HL-60/S4 treated with retinoic acid at 250 ng/mL for 4 days and 3 days (cell line): ENCODE data around the gene DNAAF3.
"Not testable (repeated sequence)": the region's sequence is repeated elsewhere in the genome, so short reads cannot be mapped to it uniquely, and the experiment has no call there.

Experiments
- in situ Hi-C: fragments of 300-500 bp; cut with MboI; formaldehyde crosslinking; loops from 2 replicates; pipeline ENCODE4 v1.7.0; 2022; ENCODE audit warnings: low sequenced_read_pairs

The DNAAF3 gene

DNA sequence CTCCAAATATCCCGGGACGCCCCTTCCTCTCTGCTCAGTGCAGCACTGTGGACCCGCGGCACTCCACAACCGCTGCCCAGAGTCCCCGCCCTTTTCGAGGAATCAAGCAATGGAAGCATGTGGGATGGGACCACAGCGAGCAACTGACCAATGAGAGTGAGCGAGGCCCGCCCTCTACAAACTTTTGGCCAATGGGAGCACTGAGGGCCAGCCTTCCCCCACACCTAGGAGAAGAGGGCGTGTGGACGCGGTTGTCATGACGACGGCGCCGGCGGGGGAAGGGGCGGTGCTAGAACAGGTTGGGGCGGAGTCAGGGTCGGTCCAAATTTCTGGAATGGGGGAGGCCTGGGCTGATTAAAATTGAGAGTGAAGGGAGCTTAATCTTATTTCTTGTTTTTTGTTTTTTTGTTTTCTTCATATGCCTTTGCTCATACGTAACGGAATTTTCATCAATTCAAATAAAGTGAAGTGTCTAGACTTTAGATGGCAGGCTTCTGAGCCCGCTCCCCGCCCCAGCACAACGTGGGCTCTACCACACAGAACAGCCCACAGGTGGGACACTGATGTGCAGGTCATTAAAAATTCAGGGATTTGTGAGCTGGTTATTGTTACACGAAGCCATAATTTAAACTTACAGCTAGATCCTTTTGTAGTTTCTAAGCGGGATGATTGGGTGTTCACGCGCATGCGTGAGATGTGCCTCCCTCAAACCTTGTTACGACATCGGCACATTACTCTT lies at the start of gene DNAAF3:
DNAAF3 (minus strand) TSS at position 84 of the 739 bp plus-strand sequence. CDS start 200 bp downstream, outside the sequence.
- in situ Hi-C loops = no loop called here

DNA sequence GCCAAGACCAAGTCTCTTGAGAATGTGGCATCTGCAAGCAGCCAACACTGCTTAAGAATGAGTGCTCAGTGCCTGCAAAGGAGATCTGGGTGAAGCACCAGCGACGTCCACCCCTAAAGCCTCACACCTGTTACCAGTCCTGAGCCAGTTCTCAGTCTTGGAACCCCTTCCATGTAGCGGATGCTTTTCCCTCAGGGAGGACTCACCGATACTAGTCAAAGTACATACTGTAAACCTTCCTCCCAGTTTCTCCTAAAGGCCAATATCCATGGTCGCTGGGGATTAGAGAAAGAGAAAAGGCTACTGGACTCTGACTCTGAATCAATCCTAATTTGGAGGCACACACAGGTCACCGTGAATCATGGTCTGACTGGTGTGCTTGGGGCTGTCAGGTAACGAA lies 47.1 kb upstream of the DNAAF3 start:
- in situ Hi-C loops = no loop called here

GRCh38 chr19:55212447-55212846 lies 46.0 kb upstream of the DNAAF3 start:
- in situ Hi-C loops = no loop called here

DNA sequence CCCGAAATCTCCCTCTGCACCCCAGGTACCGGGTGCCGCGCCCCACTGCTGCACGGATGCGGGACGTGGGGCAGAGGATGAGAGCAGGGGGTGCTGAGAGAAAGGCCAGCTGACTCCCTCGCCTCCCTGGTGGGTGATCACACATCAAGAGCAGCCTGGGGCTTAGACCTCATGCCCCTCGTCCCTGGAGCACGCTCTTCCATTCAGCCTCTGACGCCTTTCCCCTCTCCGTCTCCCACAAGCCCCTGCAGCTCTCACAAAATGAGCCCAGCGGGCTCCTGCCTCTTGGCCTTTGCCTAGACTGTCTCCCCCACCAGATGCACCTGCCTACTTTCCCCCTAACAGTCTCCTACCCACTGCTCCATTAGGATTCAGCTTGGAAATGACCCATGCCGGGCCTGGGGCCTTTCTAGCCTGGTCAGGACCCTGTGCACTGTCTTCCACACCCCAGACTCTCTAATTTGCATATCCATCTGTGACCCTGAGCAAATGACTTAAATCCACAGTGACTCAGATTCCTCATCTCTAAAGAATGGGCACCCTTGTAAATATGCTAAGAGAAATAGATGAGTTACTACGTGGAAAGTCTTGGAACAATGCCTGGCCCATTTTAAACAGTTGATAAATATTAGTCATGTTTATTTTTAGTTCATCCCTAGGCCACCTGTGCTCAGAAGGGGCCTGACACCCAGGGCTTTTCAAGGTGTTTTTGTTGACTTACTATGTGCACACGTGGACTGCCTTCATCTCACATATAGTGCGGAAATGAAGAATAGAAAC lies 43.5 kb upstream of the DNAAF3 start:
- in situ Hi-C loops = no loop called here

DNA sequence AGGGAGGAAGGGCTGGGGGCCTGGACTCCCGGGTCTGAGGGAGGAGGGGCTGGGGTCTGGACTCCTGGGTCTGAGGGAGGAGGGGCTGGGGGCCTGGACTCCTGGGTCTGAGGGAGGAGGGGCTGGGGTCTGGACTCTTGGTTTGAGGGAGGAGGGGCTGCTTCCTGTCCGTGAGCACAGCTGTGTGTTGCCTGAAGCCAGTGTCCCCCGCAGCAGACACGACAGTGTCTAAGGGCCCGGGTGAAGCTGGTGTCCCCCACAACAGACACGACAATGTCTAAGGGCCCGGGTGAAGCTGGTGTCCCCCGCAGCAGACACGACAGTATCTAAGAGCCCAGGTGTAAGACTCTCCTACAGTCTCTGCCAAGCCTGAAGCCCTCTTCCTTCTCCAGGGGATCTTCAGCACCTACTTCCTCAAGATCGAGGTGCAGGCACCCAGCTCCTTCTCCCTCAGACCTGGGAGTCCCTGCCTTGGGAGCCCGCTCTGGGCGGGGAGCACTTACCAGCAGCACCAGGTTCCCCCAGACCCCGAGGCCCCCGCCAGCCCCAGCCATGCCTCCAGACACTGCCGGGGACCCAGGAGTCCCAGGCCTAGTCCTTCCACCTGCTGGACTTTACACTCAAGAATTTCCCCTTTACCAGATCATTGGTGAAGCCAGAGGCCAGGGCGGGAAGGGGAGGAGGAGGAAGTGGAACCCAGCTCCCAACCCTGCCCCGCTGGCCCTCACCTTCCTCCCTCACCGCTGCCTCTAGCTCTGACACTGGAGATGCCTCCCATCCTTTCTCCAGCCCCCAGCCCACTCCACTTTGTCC lies 42.7 kb upstream of the DNAAF3 start, which contains the start of gene PTPRH:
PTPRH (minus strand) TSS at position 622 of the 813 bp plus-strand sequence; CDS start at position 554, 68 bp downstream.
- in situ Hi-C loops = no loop called here

DNA sequence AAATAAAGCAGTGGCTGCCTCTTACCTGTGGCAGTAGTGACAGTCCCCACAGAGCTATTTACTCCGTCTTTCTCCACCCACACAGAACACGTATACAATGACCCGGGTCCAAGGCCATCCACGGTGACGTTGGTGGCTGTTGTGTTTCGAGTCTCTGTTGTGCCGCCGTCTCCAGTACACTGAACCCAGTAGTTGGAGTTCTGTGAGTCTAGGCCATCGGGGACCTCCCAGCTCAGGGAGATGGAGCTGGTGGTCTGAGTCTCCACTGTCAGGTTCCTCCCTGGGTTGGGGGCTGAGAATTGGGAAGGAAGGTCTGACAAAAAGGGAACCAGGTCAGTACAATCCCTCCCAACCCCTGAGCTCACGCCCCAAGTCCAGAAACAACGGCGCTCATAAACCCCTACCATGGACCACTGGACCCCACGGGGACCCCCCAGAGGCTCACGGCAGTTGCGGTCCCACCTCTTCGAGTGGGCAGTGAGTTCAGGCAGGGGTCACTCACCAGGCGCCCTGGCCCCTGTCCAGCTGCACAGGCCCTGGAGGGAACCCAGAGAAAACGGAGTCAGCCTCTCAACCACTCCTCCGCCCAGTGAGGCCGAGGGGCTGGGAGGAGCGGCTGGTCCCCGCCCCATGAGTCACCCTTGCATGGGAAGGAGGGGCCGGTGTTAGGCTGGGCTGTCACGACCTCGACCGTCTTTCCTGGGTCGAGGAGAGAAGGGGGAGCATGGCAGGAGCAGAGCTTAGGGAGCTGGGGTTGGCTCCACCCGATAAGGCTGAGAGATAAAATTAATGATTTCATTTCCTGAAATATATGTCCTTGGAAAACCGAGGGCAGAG lies 40.5 kb upstream of the DNAAF3 start:
- in situ Hi-C loops = no loop called here

- in situ Hi-C loops = not testable (repeated sequence)
Measured at GRCh38 chr19:55202199-55202598, 35.8 kb upstream of the DNAAF3 start.

DNA sequence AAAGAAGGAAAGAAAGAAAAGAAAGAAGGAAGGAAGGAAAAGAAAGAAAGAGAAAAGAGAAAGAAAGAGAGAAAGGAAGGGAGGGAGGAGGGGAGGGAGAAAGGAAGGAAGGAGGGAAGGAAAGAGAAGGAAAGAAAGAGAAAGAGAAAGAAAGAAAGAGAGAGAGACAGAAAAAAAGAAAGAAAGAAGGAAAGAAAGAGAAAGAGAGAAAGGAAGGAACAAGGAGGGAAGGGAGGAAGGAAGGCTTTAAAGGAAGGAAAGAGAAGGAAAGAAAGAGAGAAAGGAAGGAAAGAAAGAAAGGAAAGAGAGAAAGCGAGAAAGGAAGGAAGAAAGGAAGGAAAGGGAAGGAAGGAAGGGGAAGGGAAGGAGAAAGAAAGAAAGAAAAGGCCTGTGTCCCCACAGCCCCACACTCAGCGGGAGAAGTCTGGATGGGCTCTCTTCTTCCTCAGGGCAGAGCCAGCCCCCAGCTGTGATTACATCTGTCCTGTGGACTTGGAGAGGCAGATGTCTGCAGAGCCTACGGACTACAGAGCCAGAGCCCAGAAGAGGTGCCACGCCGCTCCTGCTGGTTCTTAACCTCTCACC lies 33.3 kb upstream of the DNAAF3 start:
- in situ Hi-C loops = no loop called here

GRCh38 chr19:55198651-55199050 lies 32.2 kb upstream of the DNAAF3 start:
- in situ Hi-C loops = no loop called here

GRCh38 chr19:55197528-55197927 lies 31.1 kb upstream of the DNAAF3 start:
- in situ Hi-C loops = no loop called here

DNA sequence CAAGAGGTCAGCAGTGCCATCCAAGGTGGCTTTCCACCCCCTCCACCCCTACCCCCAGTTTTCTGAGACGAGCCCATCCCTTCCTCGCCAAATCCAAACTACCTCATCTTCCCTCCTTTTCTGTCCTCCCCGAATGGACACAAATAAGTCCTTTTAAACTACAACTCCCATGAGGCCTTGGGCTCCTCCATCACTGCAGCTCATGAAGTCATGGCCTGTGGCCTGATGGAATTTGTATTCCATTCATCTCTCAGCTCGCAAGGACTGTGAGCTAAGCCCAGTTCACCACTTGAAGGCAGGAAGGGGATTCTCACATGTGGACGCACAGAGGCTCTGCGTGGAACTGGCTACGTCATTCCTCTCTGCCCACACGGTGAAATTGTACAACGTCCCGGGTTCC lies 30.4 kb upstream of the DNAAF3 start:
- in situ Hi-C loops = no loop called here

DNA sequence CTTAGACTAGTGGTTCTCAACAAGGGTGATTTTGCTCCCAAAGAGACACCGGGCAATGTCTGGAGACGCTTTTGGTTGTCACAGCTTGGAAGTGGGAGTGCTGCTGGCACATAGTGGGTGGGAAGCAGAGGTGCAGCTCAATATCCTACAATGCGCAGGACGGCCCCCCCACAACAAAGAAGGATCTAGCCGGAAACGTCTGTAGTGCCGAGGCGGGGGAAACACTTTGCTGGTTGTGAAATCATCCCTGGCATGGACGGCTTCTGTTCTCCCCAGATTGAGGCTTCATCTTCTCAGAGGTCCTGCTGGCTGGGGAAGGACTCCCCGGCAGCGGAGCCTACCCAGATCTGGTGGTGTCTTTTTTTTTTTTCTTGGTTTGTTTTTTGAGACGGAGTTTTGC lies 27.1 kb upstream of the DNAAF3 start:
- in situ Hi-C loops = no loop called here

GRCh38 chr19:55189403-55189835 lies 23.0 kb upstream of the DNAAF3 start:
- in situ Hi-C loops = no loop called here

DNA sequence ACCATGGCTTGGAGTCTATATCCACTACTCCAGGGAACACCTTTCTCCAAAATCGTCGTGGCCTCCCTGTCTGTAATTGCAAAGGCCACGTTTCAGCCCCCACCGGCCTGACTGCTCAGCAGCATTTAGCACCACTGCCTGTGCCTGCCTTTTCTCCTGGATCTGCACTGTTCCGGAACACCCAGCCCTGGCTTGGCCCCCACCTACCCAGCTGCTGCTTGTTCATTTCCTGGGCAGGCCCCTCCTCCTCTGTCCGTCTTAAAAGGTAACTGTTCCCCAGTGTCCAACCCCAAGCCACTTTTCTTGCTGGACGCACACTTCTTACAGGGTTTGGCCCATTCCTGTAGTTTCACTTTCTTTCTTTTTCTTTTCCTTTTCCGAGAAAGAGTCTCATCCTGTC lies 22.2 kb upstream of the DNAAF3 start:
- in situ Hi-C loops = no loop called here

DNA sequence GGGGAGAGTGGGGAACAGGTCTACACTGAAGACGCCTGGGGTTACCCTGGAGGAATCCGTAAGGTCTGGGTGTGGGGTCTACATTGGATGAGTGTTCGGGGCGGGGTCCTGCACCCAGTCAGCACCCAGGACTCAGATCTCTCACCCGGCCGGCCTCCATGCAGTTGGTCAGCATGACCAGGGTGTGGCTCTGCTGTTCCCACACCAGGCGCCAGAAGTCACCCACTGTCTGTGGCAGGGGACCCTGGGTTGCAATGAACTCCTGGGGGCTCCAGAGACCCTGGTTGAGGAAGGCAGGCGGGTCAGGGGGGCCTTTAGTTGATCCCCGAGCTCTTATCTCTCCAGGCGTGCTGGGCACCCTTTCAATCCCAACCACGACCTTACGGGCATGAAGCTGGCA lies 19.7 kb upstream of the DNAAF3 start:
- in situ Hi-C loops = no loop called here

GRCh38 chr19:55181740-55182139 lies 15.3 kb upstream of the DNAAF3 start:
- in situ Hi-C loops = no loop called here

- in situ Hi-C loops = no loop called here
Measured at GRCh38 chr19:55179606-55180484, 13.4 kb upstream of the DNAAF3 start, which contains the start of gene SYT5. Gene SYT5 (minus strand): TSS chr19:55180289. CDS start chr19:55179041, 1,248 bp downstream.

DNA sequence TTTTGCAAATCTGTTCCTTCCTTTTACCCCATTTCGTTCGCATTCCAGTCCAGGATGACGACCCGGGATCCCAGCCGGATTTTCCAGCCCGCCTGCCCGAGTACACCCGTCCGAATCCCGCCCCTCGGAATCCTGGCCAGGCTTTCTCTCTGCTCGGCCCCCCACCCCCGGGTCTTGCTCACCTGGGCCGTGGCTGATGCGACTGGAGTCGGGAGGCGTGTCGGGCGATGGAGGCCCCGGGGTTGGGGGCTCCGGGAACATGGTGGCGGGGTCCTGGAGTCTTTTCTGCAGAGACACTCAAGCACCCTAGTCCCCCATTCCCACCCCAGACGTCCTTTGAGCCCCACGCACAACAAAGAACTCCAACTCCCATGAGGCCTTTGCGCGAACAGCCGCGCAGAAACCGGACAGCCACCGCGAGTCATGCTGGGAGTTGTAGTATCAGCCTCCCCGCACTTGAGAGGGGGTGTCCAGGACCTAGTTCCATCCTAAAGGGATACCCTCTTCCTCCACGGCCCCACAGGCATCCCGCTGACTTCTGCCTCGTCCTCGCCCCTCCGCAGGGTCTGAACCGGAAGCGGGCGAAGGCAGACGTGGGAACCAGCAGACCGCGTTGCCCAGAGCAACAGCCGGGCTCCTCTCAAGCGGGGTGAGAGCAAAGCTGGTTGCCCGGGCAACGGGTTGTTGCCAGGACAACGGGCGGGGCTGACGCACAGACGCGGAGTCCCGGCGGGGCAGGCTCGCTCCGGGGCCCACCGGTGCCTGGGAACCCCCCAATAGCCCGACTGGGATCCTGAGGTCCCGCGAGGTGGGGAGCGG lies 12.6 kb upstream of the DNAAF3 start:
- in situ Hi-C loops = no loop called here
